ENCODE data around the gene SDHB.

The SDHB gene

GRCh38 chr1:17017435-17017834, 36.4 kb downstream of the SDHB start:
- TF ChIP-seq, protein P1, sequence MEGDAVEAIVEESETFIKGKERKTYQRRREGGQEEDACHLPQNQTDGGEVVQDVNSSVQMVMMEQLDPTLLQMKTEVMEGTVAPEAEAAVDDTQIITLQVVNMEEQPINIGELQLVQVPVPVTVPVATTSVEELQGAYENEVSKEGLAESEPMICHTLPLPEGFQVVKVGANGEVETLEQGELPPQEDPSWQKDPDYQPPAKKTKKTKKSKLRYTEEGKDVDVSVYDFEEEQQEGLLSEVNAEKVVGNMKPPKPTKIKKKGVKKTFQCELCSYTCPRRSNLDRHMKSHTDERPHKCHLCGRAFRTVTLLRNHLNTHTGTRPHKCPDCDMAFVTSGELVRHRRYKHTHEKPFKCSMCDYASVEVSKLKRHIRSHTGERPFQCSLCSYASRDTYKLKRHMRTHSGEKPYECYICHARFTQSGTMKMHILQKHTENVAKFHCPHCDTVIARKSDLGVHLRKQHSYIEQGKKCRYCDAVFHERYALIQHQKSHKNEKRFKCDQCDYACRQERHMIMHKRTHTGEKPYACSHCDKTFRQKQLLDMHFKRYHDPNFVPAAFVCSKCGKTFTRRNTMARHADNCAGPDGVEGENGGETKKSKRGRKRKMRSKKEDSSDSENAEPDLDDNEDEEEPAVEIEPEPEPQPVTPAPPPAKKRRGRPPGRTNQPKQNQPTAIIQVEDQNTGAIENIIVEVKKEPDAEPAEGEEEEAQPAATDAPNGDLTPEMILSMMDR (IDR thresholded peaks at IDR 0.05; ENCODE audit: borderline replicate concordance, insufficient read depth, low read depth, low read length) = no peak
- no peak overlapping the region for H3K4me3 ChIP-seq (ENCODE audit: low read depth, low read length)

DNA sequence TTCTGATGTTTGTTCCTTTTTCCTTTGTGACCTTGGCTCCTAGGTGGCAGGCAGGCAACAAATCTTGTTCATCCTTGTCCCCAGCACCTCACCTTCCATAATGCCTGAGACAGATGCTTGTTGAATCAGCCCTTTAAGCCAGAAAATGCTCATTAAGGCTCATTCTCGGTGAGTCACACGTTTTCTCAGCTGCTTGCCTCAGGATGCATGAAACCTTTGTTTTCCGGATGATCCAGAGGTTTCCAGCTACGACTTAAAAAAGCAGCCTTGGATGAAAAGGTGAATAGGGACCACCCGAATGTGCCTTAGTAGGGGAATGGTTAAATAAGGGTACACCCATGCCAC, 37.5 kb downstream of the SDHB start:
- TF ChIP-seq, protein P1 (IDR thresholded peaks at IDR 0.05; ENCODE audit: borderline replicate concordance, insufficient read depth, low read depth, low read length) = no peak
- H3K4me3 ChIP-seq (ENCODE audit: low read depth, low read length) = no peak overlapping the region

- no peak overlapping the region for H3K4me3 ChIP-seq (ENCODE audit: low read depth, low read length)
Measured at GRCh38 chr1:17014671-17015567, 38.9 kb downstream of the SDHB start.

GRCh38 chr1:17013491-17014320, 40.1 kb downstream of the SDHB start:
- no peak overlapping the region for H3K4me3 ChIP-seq (ENCODE audit: low read depth, low read length)
- TF ChIP-seq, protein P1 (IDR thresholded peaks at IDR 0.05; ENCODE audit: borderline replicate concordance, insufficient read depth, low read depth, low read length) = no peak

More at GRCh38 chr1:17014671-17015567, 38.9 kb downstream of the SDHB start:
- TF ChIP-seq, protein P1 (IDR thresholded peaks at IDR 0.05; ENCODE audit: borderline replicate concordance, insufficient read depth, low read depth, low read length) = no peak

GRCh38 chr1:17012775-17013490, 40.9 kb downstream of the SDHB start:
- TF ChIP-seq, protein P1 (IDR thresholded peaks at IDR 0.05; ENCODE audit: borderline replicate concordance, insufficient read depth, low read depth, low read length) = no peak
- H3K4me3 ChIP-seq (ENCODE audit: low read depth, low read length) = no peak overlapping the region

- H3K4me3 ChIP-seq (ENCODE audit: low read depth, low read length) = peak within 1 kb of the TSS; percentile 94
- TF ChIP-seq, protein P1 (IDR thresholded peaks at IDR 0.05; ENCODE audit: borderline replicate concordance, insufficient read depth, low read depth, low read length) = no peak
Measured at GRCh38 chr1:17011439-17012307, 42.2 kb downstream of the SDHB start, which contains the start of gene ATP13A2. TSS of gene ATP13A2 (minus strand) at chr1:17011928. CDS start at chr1:17011738, 190 bp downstream.
